ENCODE data around the gene VSIG4. TPM values are rescaled to one million over a fixed set of nuclear protein-coding genes. Genes with fewer than 3 reads are reported as not detected.

VSIG4 gene
- total RNA-seq, 1 experiment from 2014 or later: not detected

GRCh38 chrX:66014556-66014955 lies 25.3 kb downstream of the VSIG4 start:
- Histone ChIP-seq H3K4me3 (ENCODE audit: low read depth, low read length, poor library complexity, severe bottlenecking) (no peak overlapping the region), H3K4me1 (ENCODE audit: insufficient read depth, low read length, poor library complexity, severe bottlenecking) (no peaks in the 10 kb centered on the region), H3K36me3 (ENCODE audit: insufficient read depth, low read length, poor library complexity, severe bottlenecking) (no peaks in the 10 kb centered on the region), H3K27ac (ENCODE audit: low read depth, low read length, poor library complexity, severe bottlenecking) (no peak overlapping the region), H3K9me3 (ENCODE audit: low read depth, low read length, poor library complexity, severe bottlenecking) (no peaks in the 10 kb centered on the region), H3K27me3 (replicated peaks; ENCODE audit: insufficient read depth, low read depth, low read length, poor library complexity) (no peaks in the 10 kb centered on the region)
- intact Hi-C loops (cut with micrococcal nuclease; ENCODE audit: unreplicated experiment): no loop called here
- TF ChIP-seq EZH2 (IDR thresholded peaks at IDR 0.05; ENCODE audit: borderline replicate concordance, low read depth, low read length, poor library complexity, severe bottlenecking): no peak
- TF ChIP-seq CTCF (conservative IDR thresholded peaks at IDR 0.05; ENCODE audit: low read depth, low read length): no peak
- ChIA-PET CTCF (no interaction called here), POLR2A (ENCODE audit: low non-redundant PET) (no interaction called here)
- no peak for DNase-seq (ENCODE audit: low spot score)
- BruUV-seq (replicated peaks): no TSS peak

GRCh38 chrX:66014084-66014483 lies 25.8 kb downstream of the VSIG4 start:
- no peaks in the 10 kb centered on the region for H3K27me3 ChIP-seq (replicated peaks; ENCODE audit: insufficient read depth, low read depth, low read length, poor library complexity)
- no peaks in the 10 kb centered on the region for H3K36me3 ChIP-seq (ENCODE audit: insufficient read depth, low read length, poor library complexity, severe bottlenecking)
- DNase-seq (ENCODE audit: low spot score): no peak
- intact Hi-C loops (cut with micrococcal nuclease; ENCODE audit: unreplicated experiment): no loop called here
- TF ChIP-seq EZH2 (IDR thresholded peaks at IDR 0.05; ENCODE audit: borderline replicate concordance, low read depth, low read length, poor library complexity, severe bottlenecking): no peak
- no peak for TF ChIP-seq CTCF (conservative IDR thresholded peaks at IDR 0.05; ENCODE audit: low read depth, low read length)
- POLR2A ChIA-PET (ENCODE audit: low non-redundant PET): no interaction called here
- H3K9me3 ChIP-seq (ENCODE audit: low read depth, low read length, poor library complexity, severe bottlenecking): no peaks in the 10 kb centered on the region
- BruUV-seq (replicated peaks): no TSS peak
- H3K27ac ChIP-seq (ENCODE audit: low read depth, low read length, poor library complexity, severe bottlenecking): no peak overlapping the region
- CTCF ChIA-PET: no interaction called here
- H3K4me3 ChIP-seq (ENCODE audit: low read depth, low read length, poor library complexity, severe bottlenecking): no peak overlapping the region
- no peaks in the 10 kb centered on the region for H3K4me1 ChIP-seq (ENCODE audit: insufficient read depth, low read length, poor library complexity, severe bottlenecking)

- intact Hi-C loops (cut with micrococcal nuclease; ENCODE audit: unreplicated experiment): no loop called here
- no peak for DNase-seq (ENCODE audit: low spot score)
- no peak overlapping the region for H3K4me3 ChIP-seq (ENCODE audit: low read depth, low read length, poor library complexity, severe bottlenecking)
- CTCF ChIA-PET: no interaction called here
- no peak for TF ChIP-seq CTCF (conservative IDR thresholded peaks at IDR 0.05; ENCODE audit: low read depth, low read length)
- TF ChIP-seq EZH2 (IDR thresholded peaks at IDR 0.05; ENCODE audit: borderline replicate concordance, low read depth, low read length, poor library complexity, severe bottlenecking): no peak
- no peak overlapping the region for H3K27ac ChIP-seq (ENCODE audit: low read depth, low read length, poor library complexity, severe bottlenecking)
- H3K27me3 ChIP-seq (replicated peaks; ENCODE audit: insufficient read depth, low read depth, low read length, poor library complexity): no peaks in the 10 kb centered on the region
- H3K36me3 ChIP-seq (ENCODE audit: insufficient read depth, low read length, poor library complexity, severe bottlenecking): no peaks in the 10 kb centered on the region
- H3K4me1 ChIP-seq (ENCODE audit: insufficient read depth, low read length, poor library complexity, severe bottlenecking): no peaks in the 10 kb centered on the region
- POLR2A ChIA-PET (ENCODE audit: low non-redundant PET): no interaction called here
- no peaks in the 10 kb centered on the region for H3K9me3 ChIP-seq (ENCODE audit: low read depth, low read length, poor library complexity, severe bottlenecking)
- no TSS peak for BruUV-seq (replicated peaks)
These were observed 26.6 kb downstream of the VSIG4 start for GRCh38 chrX:66013194-66013816.
